OCI-LY1 (cell line): Measurements from ENCODE around the gene FBXO45.

Experiments used
- CTCF ChIP-seq: fragments of 200-600 bp; sonication (generic), shearing (Covaris generic); IDR thresholded peaks from 2 replicates; pipeline ENCODE4 v1.5.1; 2017; ENCODE audit warnings: mild to moderate bottlenecking, antibody characterized with exemption, low read length, moderate library complexity, mixed read lengths
- EZH2 ChIP-seq: fragments of 200-600 bp; sonication (generic), shearing (Covaris generic); IDR thresholded peaks from 2 replicates; pipeline ENCODE4 v1.8.0; 2017; ENCODE audit warnings: borderline replicate concordance, mixed run types, mild to moderate bottlenecking, antibody characterized with exemption, low read length, moderate library complexity, mixed read lengths

DNA sequence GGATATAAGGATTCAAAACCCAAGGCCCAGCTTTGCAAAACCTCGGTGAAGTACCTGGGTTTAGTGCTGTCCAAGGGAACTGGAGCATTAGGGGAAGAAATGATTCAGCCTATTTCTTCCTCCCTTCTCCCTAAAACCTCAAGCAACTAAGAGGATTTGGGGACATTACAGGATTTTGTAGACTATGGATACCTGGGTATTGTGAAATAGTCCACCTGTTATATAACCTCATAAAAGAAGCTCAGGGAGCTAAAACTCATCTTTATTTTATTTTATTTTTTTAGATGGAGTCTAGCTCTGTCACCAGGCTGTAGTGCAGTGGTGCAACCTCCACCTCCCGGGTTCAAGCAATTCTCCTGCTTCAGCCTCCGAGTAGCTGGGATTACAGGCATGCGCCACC lies 44.6 kb upstream of the FBXO45 start:
- no peak for TF ChIP-seq CTCF
- no peak for TF ChIP-seq EZH2
